ENCODE measurements around the gene MAP2K2.

Gene MAP2K2

DNA sequence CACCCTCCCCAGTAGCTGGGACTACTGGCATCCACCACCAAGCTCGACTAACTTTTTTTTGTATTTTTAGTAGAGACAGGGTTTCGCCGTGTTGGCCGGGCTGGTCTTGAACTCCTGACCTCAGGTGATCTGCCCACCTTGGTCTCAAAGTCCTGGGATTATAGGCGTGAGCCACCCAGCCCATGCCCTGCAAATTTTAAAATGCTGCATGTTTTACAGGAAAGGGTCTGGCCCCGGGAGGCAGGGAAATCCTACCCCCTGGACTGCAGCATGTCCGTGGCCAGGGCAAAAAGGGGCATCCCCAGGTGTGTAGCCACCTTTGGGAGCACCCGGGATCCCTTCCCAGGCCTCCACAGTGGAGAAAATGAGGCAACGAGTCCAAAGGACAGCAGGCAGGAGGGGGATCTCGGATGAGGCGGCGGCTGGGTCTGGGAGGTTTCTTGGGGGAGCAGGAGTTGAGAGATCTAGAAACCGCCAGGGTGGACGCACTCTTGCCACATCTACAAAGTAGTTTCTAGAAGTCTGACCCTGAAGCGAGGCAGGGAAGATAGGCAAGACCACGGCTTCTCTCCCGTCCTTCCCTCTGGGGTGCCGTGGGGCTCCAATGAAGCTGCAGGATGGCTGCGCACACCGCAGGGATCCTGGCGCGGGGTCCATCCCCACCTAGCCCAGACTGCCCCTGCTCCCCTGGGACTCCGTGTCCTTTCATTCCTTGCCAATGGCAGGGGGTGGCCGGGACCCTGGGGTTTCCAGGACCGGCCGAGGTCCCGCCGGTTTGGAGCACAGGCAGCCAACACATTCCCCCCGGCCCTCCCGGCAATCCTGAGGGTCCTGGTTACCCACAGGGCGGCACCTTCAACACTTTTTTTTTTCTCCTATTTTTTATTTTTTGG, 35.9 kb downstream of the MAP2K2 start:
- TF ChIP-seq, protein P1, sequence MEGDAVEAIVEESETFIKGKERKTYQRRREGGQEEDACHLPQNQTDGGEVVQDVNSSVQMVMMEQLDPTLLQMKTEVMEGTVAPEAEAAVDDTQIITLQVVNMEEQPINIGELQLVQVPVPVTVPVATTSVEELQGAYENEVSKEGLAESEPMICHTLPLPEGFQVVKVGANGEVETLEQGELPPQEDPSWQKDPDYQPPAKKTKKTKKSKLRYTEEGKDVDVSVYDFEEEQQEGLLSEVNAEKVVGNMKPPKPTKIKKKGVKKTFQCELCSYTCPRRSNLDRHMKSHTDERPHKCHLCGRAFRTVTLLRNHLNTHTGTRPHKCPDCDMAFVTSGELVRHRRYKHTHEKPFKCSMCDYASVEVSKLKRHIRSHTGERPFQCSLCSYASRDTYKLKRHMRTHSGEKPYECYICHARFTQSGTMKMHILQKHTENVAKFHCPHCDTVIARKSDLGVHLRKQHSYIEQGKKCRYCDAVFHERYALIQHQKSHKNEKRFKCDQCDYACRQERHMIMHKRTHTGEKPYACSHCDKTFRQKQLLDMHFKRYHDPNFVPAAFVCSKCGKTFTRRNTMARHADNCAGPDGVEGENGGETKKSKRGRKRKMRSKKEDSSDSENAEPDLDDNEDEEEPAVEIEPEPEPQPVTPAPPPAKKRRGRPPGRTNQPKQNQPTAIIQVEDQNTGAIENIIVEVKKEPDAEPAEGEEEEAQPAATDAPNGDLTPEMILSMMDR (IDR thresholded peaks at IDR 0.05; ENCODE audit: low read depth, low read length) = no peak
- no peak for DNase-seq (ENCODE audit: extremely low read depth, low read depth)

DNA sequence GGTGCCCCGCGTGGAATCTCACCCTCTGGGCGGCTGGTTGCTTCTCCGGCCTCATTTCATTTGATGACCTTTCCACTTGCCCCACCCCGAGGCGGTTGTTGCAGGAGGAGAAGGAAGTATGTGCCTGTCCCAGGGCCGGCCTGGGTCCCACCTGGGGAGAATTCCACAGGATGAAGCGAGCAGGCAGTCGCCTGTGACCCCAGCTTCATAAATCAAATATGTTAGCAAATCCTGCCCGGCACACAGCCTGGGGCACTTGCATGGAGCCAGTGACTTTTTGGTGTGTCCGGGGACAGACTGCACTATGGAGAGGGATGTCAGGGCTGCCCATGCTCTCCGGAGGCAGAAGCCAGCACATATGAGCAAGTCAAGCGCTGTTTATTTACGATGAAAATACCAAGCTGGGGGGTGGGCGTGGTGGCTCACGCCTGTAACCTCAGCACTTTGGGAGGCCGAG, 37.5 kb downstream of the MAP2K2 start:
- TF ChIP-seq, protein P1 (IDR thresholded peaks at IDR 0.05; ENCODE audit: low read depth, low read length) = no peak
- no peak for DNase-seq (ENCODE audit: extremely low read depth, low read depth)

DNA sequence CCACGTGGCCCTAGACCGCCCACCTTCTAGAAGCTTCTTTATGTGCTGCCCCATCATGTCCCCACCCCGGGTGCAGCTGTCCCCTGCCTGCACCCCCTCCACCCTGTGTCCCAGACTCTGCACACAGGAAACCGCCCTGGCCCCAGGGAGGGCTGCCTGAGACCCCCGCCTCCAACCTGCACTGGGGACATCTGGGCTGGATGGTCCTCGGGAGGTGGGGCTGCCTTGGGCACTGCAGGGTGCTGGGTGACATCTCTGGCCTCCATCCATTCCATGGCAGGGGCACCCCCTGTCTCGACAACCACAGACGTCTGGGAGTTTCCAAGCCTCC, 39.4 kb downstream of the MAP2K2 start:
- TF ChIP-seq, protein P1 (IDR thresholded peaks at IDR 0.05; ENCODE audit: low read depth, low read length) = no peak
- DNase-seq (ENCODE audit: extremely low read depth, low read depth) = no peak

DNA sequence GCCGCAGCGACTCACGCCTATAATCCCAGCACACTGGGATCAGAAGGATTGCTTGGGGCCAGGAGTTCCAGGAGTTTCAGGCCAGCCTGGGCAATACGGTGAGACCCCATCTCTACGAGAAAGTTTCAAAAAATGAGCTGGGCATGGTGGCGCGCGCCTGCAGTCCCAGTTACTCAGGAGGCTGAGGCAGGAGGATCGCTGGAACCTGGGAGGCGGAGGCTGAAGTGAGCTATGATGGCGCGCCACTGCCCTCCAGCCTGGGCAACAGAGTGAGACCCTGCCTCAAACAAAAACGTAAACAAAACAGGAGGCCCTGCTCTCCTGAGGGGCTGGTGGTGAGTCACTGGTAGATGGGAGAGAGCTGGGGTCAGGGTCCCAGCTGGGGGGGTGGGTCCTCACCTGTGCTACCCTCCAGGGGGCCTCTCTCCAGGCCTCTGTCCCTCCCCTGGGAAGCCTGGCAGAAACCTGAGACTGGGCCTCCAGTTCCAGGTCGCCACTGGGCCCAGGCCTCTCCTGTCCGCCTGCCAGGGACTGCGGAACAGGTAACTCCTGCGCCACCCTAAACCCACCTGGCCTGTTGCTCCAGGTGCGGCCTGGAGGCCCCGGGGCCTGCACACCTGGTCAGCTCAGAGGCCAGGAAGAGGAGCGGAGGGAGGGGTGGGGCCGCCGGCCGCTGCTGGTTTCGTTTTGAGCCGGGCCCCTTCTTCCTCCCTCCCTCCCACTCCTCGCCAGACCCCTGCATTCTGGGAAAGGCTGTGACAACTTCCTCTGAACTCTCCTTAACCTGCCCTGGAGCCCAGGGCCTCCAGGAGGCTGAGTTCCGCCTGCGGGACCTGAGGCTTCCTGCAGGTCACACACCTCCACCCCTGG, 40.0 kb downstream of the MAP2K2 start:
- TF ChIP-seq, protein P1 (IDR thresholded peaks at IDR 0.05; ENCODE audit: low read depth, low read length) = no peak
- DNase-seq (ENCODE audit: extremely low read depth, low read depth) = no peak

DNA sequence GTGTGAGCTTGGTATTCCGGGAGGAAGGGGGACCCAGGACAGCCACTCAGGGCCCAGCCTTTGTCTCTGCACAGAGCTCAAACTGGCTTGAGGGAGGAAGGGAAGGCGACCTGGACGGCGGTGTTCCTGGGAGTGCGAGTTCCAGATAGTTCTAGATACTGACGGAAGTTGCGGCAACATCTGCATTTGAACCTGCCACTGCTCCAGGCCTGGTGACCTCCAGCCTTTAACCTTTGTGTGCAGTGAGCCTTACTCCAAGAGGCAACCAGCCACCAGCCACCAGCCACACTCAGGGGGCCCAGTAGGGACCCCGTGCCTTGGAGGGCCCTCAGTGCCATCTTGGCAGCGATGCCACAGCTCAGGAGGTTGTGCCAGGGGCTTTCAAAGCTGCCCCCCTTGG, 41.8 kb downstream of the MAP2K2 start:
- TF ChIP-seq, protein P1 (IDR thresholded peaks at IDR 0.05; ENCODE audit: low read depth, low read length) = no peak
- no peak for DNase-seq (ENCODE audit: extremely low read depth, low read depth)

DNA sequence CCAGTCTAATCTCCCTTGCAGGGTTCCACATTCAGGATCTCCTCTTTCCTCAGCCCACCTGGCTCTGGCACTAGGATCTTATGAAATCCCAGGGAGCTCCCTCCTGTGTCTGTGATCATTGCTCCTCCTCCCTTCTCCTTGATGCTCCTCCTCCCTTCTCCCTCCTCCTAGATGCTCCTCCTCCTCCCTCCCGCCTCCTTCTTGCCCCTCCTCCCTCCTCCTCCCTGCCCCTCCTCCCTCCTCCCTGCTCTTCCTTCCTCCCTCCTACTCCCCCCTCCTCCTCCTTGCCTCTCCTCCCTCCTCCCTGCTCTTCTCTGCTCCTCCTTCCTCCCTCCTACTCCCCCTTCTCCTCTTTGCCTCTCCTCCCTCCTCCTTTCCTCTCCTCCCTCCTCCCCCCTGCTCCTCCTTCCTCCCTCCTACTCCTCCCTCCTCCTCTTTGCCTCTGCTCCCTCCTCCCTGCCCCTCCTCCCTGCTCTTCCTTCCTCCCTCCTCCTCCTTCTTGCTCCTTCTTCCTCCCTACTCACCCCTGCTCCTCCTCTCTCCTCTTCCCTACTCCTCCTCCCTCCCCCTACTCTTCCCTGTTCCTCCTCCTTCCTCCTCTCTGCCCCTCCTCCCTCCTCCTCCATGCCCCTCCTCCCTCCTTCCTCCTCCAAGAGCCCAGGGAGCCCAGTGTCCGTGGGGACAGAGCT, 42.3 kb downstream of the MAP2K2 start:
- no peak for DNase-seq (ENCODE audit: extremely low read depth, low read depth)

More for the DNA sequence above, 42.3 kb downstream of the MAP2K2 start:
- TF ChIP-seq, protein P1 (IDR thresholded peaks at IDR 0.05; ENCODE audit: low read depth, low read length) = no peak
